Measurements from ENCODE around the gene NUBPL.

GRCh38 chr14:31605702-31606101, 44.5 kb downstream of the NUBPL start:
- TF ChIP-seq ZNF274 (IDR thresholded peaks at IDR 0.05; ENCODE audit: low read depth, low read length) (no peak), YY1 (IDR thresholded peaks at IDR 0.05; ENCODE audit: insufficient read depth, insufficient read length) (no peak), SUZ12 (IDR thresholded peaks at IDR 0.05; ENCODE audit: extremely low read depth, insufficient read depth, insufficient read length) (no peak)
